Measurements from ENCODE around the gene ATP6V1E1. TPM values are rescaled to one million over a fixed set of nuclear protein-coding genes. Genes with fewer than 3 reads are reported as not detected.

The ATP6V1E1 gene
- total and polyA plus RNA-seq, 9 of the 15 experiments (the other 6 are each of a cell fraction or from before 2014, with no cell fraction given), result 122 to 249 (median 179) TPM

GRCh38 chr22:17627961-17628405, 566 bp downstream of the ATP6V1E1 start (continued):
- TF ChIP-seq, protein P1, sequence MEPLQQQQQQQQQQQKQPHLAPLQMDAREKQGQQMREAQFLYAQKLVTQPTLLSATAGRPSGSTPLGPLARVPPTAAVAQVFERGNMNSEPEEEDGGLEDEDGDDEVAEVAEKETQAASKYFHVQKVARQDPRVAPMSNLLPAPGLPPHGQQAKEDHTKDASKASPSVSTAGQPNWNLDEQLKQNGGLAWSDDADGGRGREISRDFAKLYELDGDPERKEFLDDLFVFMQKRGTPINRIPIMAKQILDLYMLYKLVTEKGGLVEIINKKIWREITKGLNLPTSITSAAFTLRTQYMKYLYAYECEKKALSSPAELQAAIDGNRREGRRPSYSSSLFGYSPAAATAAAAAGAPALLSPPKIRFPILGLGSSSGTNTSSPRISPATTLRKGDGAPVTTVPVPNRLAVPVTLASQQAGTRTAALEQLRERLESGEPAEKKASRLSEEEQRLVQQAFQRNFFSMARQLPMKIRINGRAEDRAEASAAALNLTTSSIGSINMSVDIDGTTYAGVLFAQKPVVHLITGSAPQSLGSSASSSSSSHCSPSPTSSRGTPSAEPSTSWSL (CRISPR knock-in tag; IDR thresholded peaks at IDR 0.05; ENCODE audit: borderline replicate concordance), result no peak
- TF ChIP-seq TRIM28 (IDR thresholded peaks at IDR 0.05) (no peak), ETV6 (IDR thresholded peaks at IDR 0.05; ENCODE audit: borderline replicate concordance in 1 of 2, low read depth in 2 of 2, low read length in 1 of 2) (no peak), ETV6 (CRISPR knock-in tag; IDR thresholded peaks at IDR 0.05; ENCODE audit: borderline replicate concordance) (0 out of 2 replicates have a peak, but pooled peaks have one; percentile 34), STAT5B (CRISPR knock-in tag; IDR thresholded peaks at IDR 0.05) (no peak), EP400 (IDR thresholded peaks at IDR 0.05) (no peak), NR2C2 (CRISPR knock-in tag; IDR thresholded peaks at IDR 0.05) (no peak), NR2C2 (tag; IDR thresholded peaks at IDR 0.05) (no peak), NFXL1 (CRISPR knock-in tag; IDR thresholded peaks at IDR 0.05) (no peak), KDM5B (IDR thresholded peaks at IDR 0.05; ENCODE audit: insufficient replicate concordance, low read depth, low read length) (peak; percentile 21), MCM3 (IDR thresholded peaks at IDR 0.05) (no peak), LCOR (CRISPR knock-in tag; IDR thresholded peaks at IDR 0.05) (no peak), NCOA4 (IDR thresholded peaks at IDR 0.05; ENCODE audit: partially characterized antibody) (no peak), ILK (tag; IDR thresholded peaks at IDR 0.05; ENCODE audit: borderline replicate concordance, low read depth) (no peak), DACH1 (IDR thresholded peaks at IDR 0.05; ENCODE audit: partially characterized antibody) (no peak), SMARCB1 (IDR thresholded peaks at IDR 0.05; ENCODE audit: insufficient read length, low read depth) (no peak), ZNF77 (CRISPR knock-in tag; IDR thresholded peaks at IDR 0.05) (no peak), SMAD1 (IDR thresholded peaks at IDR 0.05; ENCODE audit: low read depth, low read length, partially characterized antibody) (no peak), NCOA6 (IDR thresholded peaks at IDR 0.05) (no peak), MEIS2 (IDR thresholded peaks at IDR 0.05; ENCODE audit: partially characterized antibody) (no peak), HMG20B (CRISPR knock-in tag; IDR thresholded peaks at IDR 0.05) (peak; percentile 77; the same call in 1 of the 2 replicates), ZNF75A (CRISPR knock-in tag; IDR thresholded peaks at IDR 0.05) (no peak), ZNF584 (CRISPR knock-in tag; IDR thresholded peaks at IDR 0.05; ENCODE audit: low read depth) (no peak), ZSCAN29 (IDR thresholded peaks at IDR 0.05) (no peak), HNRNPK (IDR thresholded peaks at IDR 0.05; ENCODE audit: low read depth, low read length, poor library complexity, severe bottlenecking) (no peak), ELF1 (tag; IDR thresholded peaks at IDR 0.05) (no peak), NCOA2 (IDR thresholded peaks at IDR 0.05; ENCODE audit: partially characterized antibody in 2 of 2) (no peak)
- TF ChIP-seq, protein P2, sequence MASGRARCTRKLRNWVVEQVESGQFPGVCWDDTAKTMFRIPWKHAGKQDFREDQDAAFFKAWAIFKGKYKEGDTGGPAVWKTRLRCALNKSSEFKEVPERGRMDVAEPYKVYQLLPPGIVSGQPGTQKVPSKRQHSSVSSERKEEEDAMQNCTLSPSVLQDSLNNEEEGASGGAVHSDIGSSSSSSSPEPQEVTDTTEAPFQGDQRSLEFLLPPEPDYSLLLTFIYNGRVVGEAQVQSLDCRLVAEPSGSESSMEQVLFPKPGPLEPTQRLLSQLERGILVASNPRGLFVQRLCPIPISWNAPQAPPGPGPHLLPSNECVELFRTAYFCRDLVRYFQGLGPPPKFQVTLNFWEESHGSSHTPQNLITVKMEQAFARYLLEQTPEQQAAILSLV (tag; IDR thresholded peaks at IDR 0.05), result no peak
- TF ChIP-seq, protein P3, sequence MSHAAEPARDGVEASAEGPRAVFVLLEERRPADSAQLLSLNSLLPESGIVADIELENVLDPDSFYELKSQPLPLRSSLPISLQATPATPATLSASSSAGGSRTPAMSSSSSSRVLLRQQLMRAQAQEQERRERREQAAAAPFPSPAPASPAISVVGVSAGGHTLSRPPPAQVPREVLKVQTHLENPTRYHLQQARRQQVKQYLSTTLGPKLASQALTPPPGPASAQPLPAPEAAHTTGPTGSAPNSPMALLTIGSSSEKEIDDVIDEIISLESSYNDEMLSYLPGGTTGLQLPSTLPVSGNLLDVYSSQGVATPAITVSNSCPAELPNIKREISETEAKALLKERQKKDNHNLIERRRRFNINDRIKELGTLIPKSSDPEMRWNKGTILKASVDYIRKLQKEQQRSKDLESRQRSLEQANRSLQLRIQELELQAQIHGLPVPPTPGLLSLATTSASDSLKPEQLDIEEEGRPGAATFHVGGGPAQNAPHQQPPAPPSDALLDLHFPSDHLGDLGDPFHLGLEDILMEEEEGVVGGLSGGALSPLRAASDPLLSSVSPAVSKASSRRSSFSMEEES (CRISPR knock-in tag; IDR thresholded peaks at IDR 0.05), result no peak
